ENCODE measurements around the gene CPEB3.
"Not testable (repeated sequence)": the region's sequence is repeated elsewhere in the genome, so short reads cannot be mapped to it uniquely, and the experiment has no call there.

The CPEB3 gene

DNA sequence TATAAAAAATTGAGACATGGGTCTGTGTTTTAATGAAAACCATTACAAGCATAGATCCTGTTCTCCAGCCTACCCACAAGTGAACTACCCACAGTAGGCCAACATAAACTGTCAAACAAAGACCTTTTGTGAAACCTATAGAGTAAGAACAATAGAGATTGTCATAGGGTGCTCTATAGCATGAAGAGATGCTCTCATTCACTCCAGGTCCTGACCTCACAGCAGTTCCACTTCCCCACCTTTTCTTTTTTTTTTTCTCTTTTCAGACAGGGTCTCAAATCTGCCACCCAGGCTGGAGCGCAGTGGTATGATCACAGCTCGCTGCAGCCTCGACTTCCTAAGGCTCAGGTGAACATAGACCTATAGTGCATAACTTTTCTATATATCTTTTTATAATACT, 72.3 kb downstream of the CPEB3 start:
- no peaks in the 10 kb centered on the region for H3K4me1 ChIP-seq (ENCODE audit: control insufficient read depth in 2 of 2, insufficient read depth in 2 of 2, low read length in 2 of 2)
- H3K27ac ChIP-seq (ENCODE audit: low read depth in 2 of 2, low read length in 2 of 2), result no peak overlapping the region
- peaks cover 0 to 10% of the 10 kb centered on the region in 2 donors for H3K36me3 ChIP-seq (ENCODE audit: control insufficient read depth in 2 of 2, insufficient read depth in 2 of 2, low read length in 2 of 2)
- H3K4me3 ChIP-seq (ENCODE audit: low read length in 2 of 2), result no peak overlapping the region
- H3K27me3 ChIP-seq (ENCODE audit: control insufficient read depth in 2 of 2, insufficient read depth in 2 of 2, low read length in 2 of 2), result no peaks in the 10 kb centered on the region
- H3K9me3 ChIP-seq (ENCODE audit: control insufficient read depth in 2 of 2, low read length in 2 of 2), result no peaks in the 10 kb centered on the region
- H3K9ac ChIP-seq (ENCODE audit: low read depth in 1 of 2, low read length in 2 of 2), result no peak overlapping the region

GRCh38 chr10:92216608-92217007, 74.3 kb downstream of the CPEB3 start:
- H3K4me3 ChIP-seq (ENCODE audit: low read length in 2 of 2); H3K36me3 ChIP-seq (ENCODE audit: control insufficient read depth in 2 of 2, insufficient read depth in 2 of 2, low read length in 2 of 2); H3K9me3 ChIP-seq (ENCODE audit: control insufficient read depth in 2 of 2, low read length in 2 of 2); H3K27me3 ChIP-seq (ENCODE audit: control insufficient read depth in 2 of 2, insufficient read depth in 2 of 2, low read length in 2 of 2); H3K4me1 ChIP-seq (ENCODE audit: control insufficient read depth in 2 of 2, insufficient read depth in 2 of 2, low read length in 2 of 2); H3K9ac ChIP-seq (ENCODE audit: low read depth in 1 of 2, low read length in 2 of 2); H3K27ac ChIP-seq (ENCODE audit: low read depth in 2 of 2, low read length in 2 of 2): not testable (repeated sequence)

DNA sequence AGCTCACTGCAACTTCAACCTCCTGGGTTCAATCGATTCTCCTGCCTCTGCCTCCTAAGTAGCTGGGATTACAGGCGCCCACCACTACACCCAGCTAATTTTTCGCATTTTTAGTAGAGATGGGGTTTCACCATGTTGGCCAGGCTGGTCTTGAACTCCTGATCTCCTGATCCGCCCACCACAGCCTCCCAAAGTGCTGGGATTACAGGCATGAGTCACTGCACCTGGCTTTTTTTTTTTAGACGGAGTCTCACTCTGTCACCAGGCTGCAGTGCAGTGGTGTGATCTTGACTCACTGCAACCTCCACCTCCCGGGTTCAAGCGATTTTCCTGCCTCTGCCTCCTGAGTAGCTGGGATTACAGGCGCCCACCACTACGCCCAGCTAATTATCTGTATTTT, 75.7 kb downstream of the CPEB3 start:
- H3K9me3 ChIP-seq (ENCODE audit: control insufficient read depth in 2 of 2, low read length in 2 of 2); H3K27ac ChIP-seq (ENCODE audit: low read depth in 2 of 2, low read length in 2 of 2); H3K4me1 ChIP-seq (ENCODE audit: control insufficient read depth in 2 of 2, insufficient read depth in 2 of 2, low read length in 2 of 2); H3K4me3 ChIP-seq (ENCODE audit: low read length in 2 of 2); H3K27me3 ChIP-seq (ENCODE audit: control insufficient read depth in 2 of 2, insufficient read depth in 2 of 2, low read length in 2 of 2); H3K36me3 ChIP-seq (ENCODE audit: control insufficient read depth in 2 of 2, insufficient read depth in 2 of 2, low read length in 2 of 2); H3K9ac ChIP-seq (ENCODE audit: low read depth in 1 of 2, low read length in 2 of 2): not testable (repeated sequence)

- no peak overlapping the region for H3K27ac ChIP-seq (ENCODE audit: low read depth in 2 of 2, low read length in 2 of 2)
- no peaks in the 10 kb centered on the region for H3K27me3 ChIP-seq (ENCODE audit: control insufficient read depth in 2 of 2, insufficient read depth in 2 of 2, low read length in 2 of 2)
- H3K9ac ChIP-seq (ENCODE audit: low read depth in 1 of 2, low read length in 2 of 2), result no peak overlapping the region
- H3K36me3 ChIP-seq (ENCODE audit: control insufficient read depth in 2 of 2, insufficient read depth in 2 of 2, low read length in 2 of 2), result peaks cover 0 to 5% of the 10 kb centered on the region in 2 donors
- no peak overlapping the region for H3K4me3 ChIP-seq (ENCODE audit: low read length in 2 of 2)
- H3K4me1 ChIP-seq (ENCODE audit: control insufficient read depth in 2 of 2, insufficient read depth in 2 of 2, low read length in 2 of 2), result no peaks in the 10 kb centered on the region
- no peaks in the 10 kb centered on the region for H3K9me3 ChIP-seq (ENCODE audit: control insufficient read depth in 2 of 2, low read length in 2 of 2)
Measured at GRCh38 chr10:92213049-92213448, 77.8 kb downstream of the CPEB3 start.

GRCh38 chr10:92208736-92209135, 82.1 kb downstream of the CPEB3 start:
- no peaks in the 10 kb centered on the region for H3K4me1 ChIP-seq (ENCODE audit: control insufficient read depth in 2 of 2, insufficient read depth in 2 of 2, low read length in 2 of 2)
- H3K9ac ChIP-seq (ENCODE audit: low read depth in 1 of 2, low read length in 2 of 2), result no peak overlapping the region
- H3K27ac ChIP-seq (ENCODE audit: low read depth in 2 of 2, low read length in 2 of 2), result no peak overlapping the region
- H3K27me3 ChIP-seq (ENCODE audit: control insufficient read depth in 2 of 2, insufficient read depth in 2 of 2, low read length in 2 of 2), result no peaks in the 10 kb centered on the region
- H3K9me3 ChIP-seq (ENCODE audit: control insufficient read depth in 2 of 2, low read length in 2 of 2), result no peaks in the 10 kb centered on the region
- no peaks in the 10 kb centered on the region for H3K36me3 ChIP-seq (ENCODE audit: control insufficient read depth in 2 of 2, insufficient read depth in 2 of 2, low read length in 2 of 2)
- no peak overlapping the region for H3K4me3 ChIP-seq (ENCODE audit: low read length in 2 of 2)

DNA sequence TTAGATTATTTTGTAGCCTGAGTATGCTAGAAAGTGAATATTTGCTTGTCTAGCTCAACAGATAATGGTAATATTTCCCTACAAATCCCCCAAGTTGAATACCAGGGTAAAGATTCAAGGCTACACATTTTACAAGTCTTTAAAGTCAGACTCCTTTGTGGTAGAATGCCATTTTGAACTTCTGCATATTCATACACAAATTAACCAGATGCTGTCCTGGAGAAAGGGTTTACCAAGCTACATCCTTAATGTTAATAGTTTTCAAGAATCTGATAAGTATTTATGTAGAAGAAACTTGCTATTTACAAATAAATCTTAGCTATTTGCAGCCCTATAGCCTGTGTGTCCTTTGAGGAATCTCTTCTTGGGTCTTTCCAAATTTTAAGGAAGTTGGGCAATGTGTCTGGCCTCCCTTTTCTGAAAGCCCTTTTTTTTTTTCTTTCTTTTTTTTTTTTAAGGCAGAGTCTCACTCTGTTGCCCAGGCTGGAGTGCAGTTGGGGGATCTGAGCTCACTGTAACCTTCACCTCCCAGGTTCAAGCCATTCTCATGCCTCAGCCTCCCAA, 82.6 kb downstream of the CPEB3 start:
- H3K4me1 ChIP-seq (ENCODE audit: control insufficient read depth in 2 of 2, insufficient read depth in 2 of 2, low read length in 2 of 2), result no peaks in the 10 kb centered on the region
- no peaks in the 10 kb centered on the region for H3K9me3 ChIP-seq (ENCODE audit: control insufficient read depth in 2 of 2, low read length in 2 of 2)
- H3K9ac ChIP-seq (ENCODE audit: low read depth in 1 of 2, low read length in 2 of 2), result no peak overlapping the region
- no peaks in the 10 kb centered on the region for H3K36me3 ChIP-seq (ENCODE audit: control insufficient read depth in 2 of 2, insufficient read depth in 2 of 2, low read length in 2 of 2)
- H3K27me3 ChIP-seq (ENCODE audit: control insufficient read depth in 2 of 2, insufficient read depth in 2 of 2, low read length in 2 of 2), result no peaks in the 10 kb centered on the region
- H3K27ac ChIP-seq (ENCODE audit: low read depth in 2 of 2, low read length in 2 of 2), result no peak overlapping the region
- H3K4me3 ChIP-seq (ENCODE audit: low read length in 2 of 2), result no peak overlapping the region

DNA sequence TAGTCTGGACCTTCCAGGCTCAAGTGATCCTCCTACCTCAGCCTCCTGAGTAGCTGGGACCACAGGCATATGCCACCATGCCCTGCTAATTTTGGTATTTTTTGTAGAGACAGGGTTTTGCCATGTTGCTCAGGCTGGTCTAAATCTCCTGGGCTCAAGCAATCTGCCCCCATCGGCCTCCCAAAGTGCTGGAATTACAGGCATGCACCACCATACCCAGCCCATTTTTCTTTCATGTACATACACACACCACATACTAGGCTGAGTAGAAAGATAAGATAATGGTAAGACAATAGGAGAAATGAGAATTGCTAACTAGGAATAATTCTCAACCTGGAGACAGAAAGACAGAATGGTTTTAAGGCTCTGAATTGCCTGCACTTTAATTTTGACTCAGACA, 83.8 kb downstream of the CPEB3 start:
- Histone ChIP-seq H3K36me3 (ENCODE audit: control insufficient read depth in 2 of 2, insufficient read depth in 2 of 2, low read length in 2 of 2) (no peaks in the 10 kb centered on the region), H3K9me3 (ENCODE audit: control insufficient read depth in 2 of 2, low read length in 2 of 2) (no peaks in the 10 kb centered on the region), H3K27ac (ENCODE audit: low read depth in 2 of 2, low read length in 2 of 2) (no peak overlapping the region), H3K27me3 (ENCODE audit: control insufficient read depth in 2 of 2, insufficient read depth in 2 of 2, low read length in 2 of 2) (no peaks in the 10 kb centered on the region), H3K9ac (ENCODE audit: low read depth in 1 of 2, low read length in 2 of 2) (no peak overlapping the region), H3K4me1 (ENCODE audit: control insufficient read depth in 2 of 2, insufficient read depth in 2 of 2, low read length in 2 of 2) (no peaks in the 10 kb centered on the region), H3K4me3 (ENCODE audit: low read length in 2 of 2) (no peak overlapping the region)

GRCh38 chr10:92203919-92204623, 86.8 kb downstream of the CPEB3 start:
- Histone ChIP-seq H3K36me3 (ENCODE audit: control insufficient read depth in 2 of 2, insufficient read depth in 2 of 2, low read length in 2 of 2) (no peaks in the 10 kb centered on the region), H3K27me3 (ENCODE audit: control insufficient read depth in 2 of 2, insufficient read depth in 2 of 2, low read length in 2 of 2) (no peaks in the 10 kb centered on the region), H3K27ac (ENCODE audit: low read depth in 2 of 2, low read length in 2 of 2) (no peak overlapping the region), H3K9ac (ENCODE audit: low read depth in 1 of 2, low read length in 2 of 2) (no peak overlapping the region), H3K9me3 (ENCODE audit: control insufficient read depth in 2 of 2, low read length in 2 of 2) (no peaks in the 10 kb centered on the region), H3K4me3 (ENCODE audit: low read length in 2 of 2) (no peak overlapping the region), H3K4me1 (ENCODE audit: control insufficient read depth in 2 of 2, insufficient read depth in 2 of 2, low read length in 2 of 2) (no peaks in the 10 kb centered on the region)

DNA sequence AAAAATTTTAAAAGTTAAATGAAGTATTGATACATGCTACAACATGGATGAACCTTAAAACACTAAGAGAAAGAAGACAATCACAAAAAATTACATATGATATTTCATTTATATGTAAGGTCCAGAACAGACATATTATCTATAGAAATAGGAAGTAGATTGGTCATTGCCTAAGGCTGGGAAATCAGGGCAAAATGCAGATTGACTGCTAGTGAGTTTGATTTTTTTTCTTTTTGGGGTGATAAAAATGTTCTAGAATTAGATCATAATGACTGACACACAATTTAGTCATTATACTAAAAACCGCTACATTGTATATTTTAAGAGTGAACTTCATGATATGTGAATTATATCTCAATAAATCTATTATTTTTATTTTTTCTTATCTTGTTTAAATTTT, 88.3 kb downstream of the CPEB3 start:
- H3K9me3 ChIP-seq (ENCODE audit: control insufficient read depth in 2 of 2, low read length in 2 of 2), result no peaks in the 10 kb centered on the region
- no peak overlapping the region for H3K27ac ChIP-seq (ENCODE audit: low read depth in 2 of 2, low read length in 2 of 2)
- no peak overlapping the region for H3K9ac ChIP-seq (ENCODE audit: low read depth in 1 of 2, low read length in 2 of 2)
- H3K36me3 ChIP-seq (ENCODE audit: control insufficient read depth in 2 of 2, insufficient read depth in 2 of 2, low read length in 2 of 2), result no peaks in the 10 kb centered on the region
- no peaks in the 10 kb centered on the region for H3K4me1 ChIP-seq (ENCODE audit: control insufficient read depth in 2 of 2, insufficient read depth in 2 of 2, low read length in 2 of 2)
- no peak overlapping the region for H3K4me3 ChIP-seq (ENCODE audit: low read length in 2 of 2)
- no peaks in the 10 kb centered on the region for H3K27me3 ChIP-seq (ENCODE audit: control insufficient read depth in 2 of 2, insufficient read depth in 2 of 2, low read length in 2 of 2)

DNA sequence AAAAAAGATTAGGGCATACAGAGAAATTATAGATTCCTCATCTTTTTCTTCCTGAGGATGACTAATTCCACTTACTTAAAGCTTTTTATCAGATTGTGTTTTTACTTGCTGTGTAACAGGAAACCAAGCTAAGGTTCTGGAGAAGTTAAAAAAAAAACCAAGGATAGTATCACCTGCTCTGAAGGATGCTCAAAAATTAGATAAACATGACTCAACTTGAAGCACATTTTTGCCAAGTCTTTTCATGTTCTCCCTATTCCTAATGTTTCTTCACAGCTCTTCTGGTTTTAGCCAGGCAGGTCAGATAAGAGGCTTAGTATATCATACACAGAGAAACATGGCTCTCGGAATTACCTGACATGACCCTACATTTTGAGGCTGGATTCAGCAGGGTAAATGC, 90.3 kb downstream of the CPEB3 start:
- H3K9me3 ChIP-seq (ENCODE audit: control insufficient read depth in 2 of 2, low read length in 2 of 2), result no peaks in the 10 kb centered on the region
- H3K9ac ChIP-seq (ENCODE audit: low read depth in 1 of 2, low read length in 2 of 2), result no peak overlapping the region
- H3K27ac ChIP-seq (ENCODE audit: low read depth in 2 of 2, low read length in 2 of 2), result no peak overlapping the region
- H3K4me1 ChIP-seq (ENCODE audit: control insufficient read depth in 2 of 2, insufficient read depth in 2 of 2, low read length in 2 of 2), result no peaks in the 10 kb centered on the region
- H3K4me3 ChIP-seq (ENCODE audit: low read length in 2 of 2), result no peak overlapping the region
- no peaks in the 10 kb centered on the region for H3K36me3 ChIP-seq (ENCODE audit: control insufficient read depth in 2 of 2, insufficient read depth in 2 of 2, low read length in 2 of 2)
- no peaks in the 10 kb centered on the region for H3K27me3 ChIP-seq (ENCODE audit: control insufficient read depth in 2 of 2, insufficient read depth in 2 of 2, low read length in 2 of 2)
